Fibroblast of the aortic adventitia (primary cell): ENCODE measurements around the gene EEF1AKMT4. TPM values are rescaled to one million over a fixed set of nuclear protein-coding genes. Genes with fewer than 3 reads are reported as not detected.
A peak's percentile ranks its signal among the peaks of the same experiment; 100 is the strongest.

Experiments used
- DNase-seq: peaks from one replicate; pipeline ENCODE4 v3.0.0-alpha.2; 2010; ENCODE audit warnings: low read depth
- H3K4me3 ChIP-seq: 2 replicates; pipeline ENCODE4 v1.5.1; 2011; ENCODE audit warnings: low read depth, mild to moderate bottlenecking, control low read depth, low read length, moderate library complexity
- total RNA-seq: library from RNA; depleted of rRNA; stranded (reverse); fragments of >200 nt; gene quantifications from 2 replicates; pipeline ENCODE4 v1.2.3, GENCODE V29; 2012; ENCODE audit warnings: low replicate concordance
- TF ChIP-seq, protein P1 (sequence below): IDR thresholded peaks from 2 replicates; pipeline ENCODE4 v1.5.1; 2011; ENCODE audit warnings: mild to moderate bottlenecking, low read length, control low read depth, inconsistent platforms; ENCODE audit not compliant: insufficient read depth

The EEF1AKMT4 gene
- total RNA-seq, 1 donor = 2.5 TPM

DNA sequence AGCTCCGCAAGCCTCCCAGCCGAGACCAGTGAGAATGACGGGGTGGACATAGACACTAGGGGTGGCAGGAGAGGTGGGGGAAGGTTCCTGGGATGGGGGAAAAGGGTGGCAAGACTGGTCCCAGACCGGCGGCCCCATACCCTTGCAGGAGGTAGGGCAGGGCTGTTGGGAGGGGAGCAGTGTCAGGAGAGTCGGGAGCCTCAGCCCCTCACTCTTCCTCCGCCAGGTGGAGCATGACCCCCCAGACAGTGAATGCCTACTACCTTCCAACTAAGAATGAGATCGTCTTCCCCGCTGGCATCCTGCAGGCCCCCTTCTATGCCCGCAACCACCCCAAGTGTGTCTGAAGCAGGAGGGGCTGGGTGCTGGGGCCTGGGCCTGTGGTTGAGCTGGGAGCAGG is 40.9 kb downstream of the EEF1AKMT4 start:
- no peak overlapping the region for H3K4me3 ChIP-seq
- no peak for DNase-seq
- TF ChIP-seq, protein P1, sequence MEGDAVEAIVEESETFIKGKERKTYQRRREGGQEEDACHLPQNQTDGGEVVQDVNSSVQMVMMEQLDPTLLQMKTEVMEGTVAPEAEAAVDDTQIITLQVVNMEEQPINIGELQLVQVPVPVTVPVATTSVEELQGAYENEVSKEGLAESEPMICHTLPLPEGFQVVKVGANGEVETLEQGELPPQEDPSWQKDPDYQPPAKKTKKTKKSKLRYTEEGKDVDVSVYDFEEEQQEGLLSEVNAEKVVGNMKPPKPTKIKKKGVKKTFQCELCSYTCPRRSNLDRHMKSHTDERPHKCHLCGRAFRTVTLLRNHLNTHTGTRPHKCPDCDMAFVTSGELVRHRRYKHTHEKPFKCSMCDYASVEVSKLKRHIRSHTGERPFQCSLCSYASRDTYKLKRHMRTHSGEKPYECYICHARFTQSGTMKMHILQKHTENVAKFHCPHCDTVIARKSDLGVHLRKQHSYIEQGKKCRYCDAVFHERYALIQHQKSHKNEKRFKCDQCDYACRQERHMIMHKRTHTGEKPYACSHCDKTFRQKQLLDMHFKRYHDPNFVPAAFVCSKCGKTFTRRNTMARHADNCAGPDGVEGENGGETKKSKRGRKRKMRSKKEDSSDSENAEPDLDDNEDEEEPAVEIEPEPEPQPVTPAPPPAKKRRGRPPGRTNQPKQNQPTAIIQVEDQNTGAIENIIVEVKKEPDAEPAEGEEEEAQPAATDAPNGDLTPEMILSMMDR = no peak

GRCh38 chr3:184291044-184291737 is 41.7 kb downstream of the EEF1AKMT4 start:
- no peak overlapping the region for H3K4me3 ChIP-seq
- TF ChIP-seq, protein P1 = no peak
- no peak for DNase-seq

DNA sequence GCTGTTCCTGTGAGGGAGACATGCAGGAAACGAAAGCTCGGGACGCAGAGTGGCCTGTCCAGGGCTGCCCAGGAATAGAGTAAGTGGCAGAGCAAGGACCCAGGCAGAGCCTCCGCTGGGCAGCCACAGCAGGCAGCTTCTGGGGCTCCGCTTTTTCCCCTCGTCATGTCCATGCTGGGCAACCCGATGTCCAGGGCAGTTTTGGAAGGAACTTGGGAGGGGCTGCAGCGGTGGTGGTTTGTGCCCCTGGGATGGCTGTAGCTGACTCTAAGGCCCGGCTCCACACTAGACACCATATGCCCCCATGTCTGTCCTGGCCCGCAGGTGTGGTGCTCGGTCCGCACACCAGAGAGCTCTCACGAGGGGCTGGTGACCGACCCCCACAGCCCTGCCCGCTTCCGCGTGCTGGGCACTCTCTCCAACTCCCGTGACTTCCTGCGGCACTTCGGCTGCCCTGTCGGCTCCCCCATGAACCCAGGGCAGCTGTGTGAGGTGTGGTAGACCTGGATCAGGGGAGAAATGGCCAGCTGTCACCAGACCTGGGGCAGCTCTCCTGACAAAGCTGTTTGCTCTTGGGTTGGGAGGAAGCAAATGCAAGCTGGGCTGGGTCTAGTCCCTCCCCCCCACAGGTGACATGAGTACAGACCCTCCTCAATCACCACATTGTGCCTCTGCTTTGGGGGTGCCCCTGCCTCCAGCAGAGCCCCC is 42.4 kb downstream of the EEF1AKMT4 start:
- no peak overlapping the region for H3K4me3 ChIP-seq
- DNase-seq = no peak
- TF ChIP-seq, protein P1 = no peak

DNA sequence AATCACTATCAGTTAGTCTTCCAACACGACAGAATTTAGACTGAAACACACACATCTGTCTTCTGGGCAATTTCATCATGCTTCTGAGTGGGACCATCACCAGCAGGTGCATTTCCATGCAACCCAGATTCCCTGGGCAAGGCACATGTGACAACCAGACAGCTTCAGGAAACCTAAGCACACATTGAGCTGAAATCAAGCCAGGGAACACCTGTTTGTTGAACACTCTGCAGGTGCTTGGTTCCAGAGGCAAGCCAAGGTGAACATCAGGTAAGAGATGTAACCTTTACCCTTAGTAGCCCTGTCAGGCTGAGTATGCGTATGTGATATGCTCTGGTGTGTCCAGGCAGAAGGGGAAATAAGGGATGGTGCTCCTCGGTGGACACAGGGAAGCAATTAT is 46.3 kb downstream of the EEF1AKMT4 start:
- TF ChIP-seq, protein P1 = no peak
- no peak overlapping the region for H3K4me3 ChIP-seq
- no peak for DNase-seq

DNA sequence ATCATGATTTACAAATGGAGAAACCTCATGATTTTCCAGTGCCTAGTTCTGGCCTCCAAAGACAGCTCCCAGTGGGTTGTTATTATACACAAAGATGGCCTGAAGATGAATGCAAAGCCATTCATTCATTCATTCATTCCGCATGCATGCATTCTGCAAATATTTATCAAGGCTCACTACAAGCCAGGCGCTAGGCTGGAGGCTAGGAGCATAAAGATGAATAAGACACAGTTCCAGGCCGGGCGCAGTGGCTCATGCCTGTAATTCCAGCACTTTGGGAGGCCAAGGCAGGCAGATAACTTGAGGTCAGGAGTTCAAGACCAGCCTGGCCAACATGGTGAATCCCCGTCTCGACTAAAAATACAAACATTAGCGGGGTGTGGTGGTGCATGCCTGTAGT is 47.1 kb downstream of the EEF1AKMT4 start:
- TF ChIP-seq, protein P1 = no peak

DNA sequence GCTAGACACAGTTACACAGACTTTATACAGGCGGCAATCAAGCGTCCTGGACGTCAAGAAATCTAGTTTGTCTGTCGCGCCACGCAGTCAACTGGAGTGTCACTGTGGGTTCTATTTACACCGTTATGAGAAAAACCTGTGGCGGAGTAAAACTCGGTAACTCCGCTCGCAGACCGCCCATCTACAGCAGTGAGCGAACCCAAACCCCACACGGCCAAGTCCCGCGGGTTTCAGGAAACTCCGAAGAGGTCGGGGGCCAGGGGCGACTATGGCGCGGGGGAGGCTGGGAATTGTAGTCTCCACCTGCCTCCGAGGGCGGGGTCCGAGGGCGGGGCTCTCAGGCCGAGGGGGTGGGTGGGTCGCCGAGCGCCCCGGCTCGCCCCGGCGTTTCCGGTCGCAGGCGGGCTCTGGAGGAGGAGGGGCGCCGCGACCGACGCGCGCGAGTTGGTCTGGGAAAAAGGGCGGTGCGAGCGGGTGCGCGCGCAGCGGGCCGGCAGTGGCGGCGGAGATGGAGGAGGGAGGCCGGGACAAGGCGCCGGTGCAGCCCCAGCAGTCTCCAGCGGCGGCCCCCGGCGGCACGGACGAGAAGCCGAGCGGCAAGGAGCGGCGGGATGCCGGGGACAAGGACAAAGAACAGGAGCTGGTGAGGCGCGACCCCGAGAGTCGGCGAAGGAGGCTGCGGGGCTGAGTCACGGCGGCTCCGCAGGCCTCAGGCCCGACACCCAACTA is 49.5 kb downstream of the EEF1AKMT4 start, which contains the start of gene PSMD2:
Gene PSMD2 (plus strand): TSS at position 483 of the 729 bp plus-strand sequence. CDS start 26 bp downstream, at position 509.
- peak within 1 kb of the TSS; percentile 95 for H3K4me3 ChIP-seq
- DNase-seq = peak; percentile 94
- TF ChIP-seq, protein P1 = no peak

More for the DNA sequence above, 47.1 kb downstream of the EEF1AKMT4 start:
- no peak for DNase-seq
- no peak overlapping the region for H3K4me3 ChIP-seq
